Measurements from ENCODE around the gene SOCS4. TPM values are rescaled to one million over a fixed set of nuclear protein-coding genes. Genes with fewer than 3 reads are reported as not detected.

SOCS4 gene
- total RNA-seq, 2 donors from 2014 or later: 8.2 to 9.7 TPM

GRCh38 chr14:55038708-55039107, 11.7 kb downstream of the SOCS4 start:
- Histone ChIP-seq H3K27ac (no peak overlapping the region), H3K36me3 (no peaks in the 10 kb centered on the region), H3K9me3 (no peaks in the 10 kb centered on the region), H3K4me1 (replicated peaks) (no peaks in the 10 kb centered on the region), H3K4me3 (no peak overlapping the region), H3K27me3 (replicated peaks; ENCODE audit: insufficient read depth) (no peaks in the 10 kb centered on the region)
- DNase-seq (ENCODE audit: low spot score): no peak
- intact Hi-C loops (cut with DNase I): no loop called here
- TF ChIP-seq POLR2AphosphoS5 (IDR thresholded peaks at IDR 0.05) (no peak), POLR2A (IDR thresholded peaks at IDR 0.05) (no peak)
- TF ChIP-seq, protein P1, sequence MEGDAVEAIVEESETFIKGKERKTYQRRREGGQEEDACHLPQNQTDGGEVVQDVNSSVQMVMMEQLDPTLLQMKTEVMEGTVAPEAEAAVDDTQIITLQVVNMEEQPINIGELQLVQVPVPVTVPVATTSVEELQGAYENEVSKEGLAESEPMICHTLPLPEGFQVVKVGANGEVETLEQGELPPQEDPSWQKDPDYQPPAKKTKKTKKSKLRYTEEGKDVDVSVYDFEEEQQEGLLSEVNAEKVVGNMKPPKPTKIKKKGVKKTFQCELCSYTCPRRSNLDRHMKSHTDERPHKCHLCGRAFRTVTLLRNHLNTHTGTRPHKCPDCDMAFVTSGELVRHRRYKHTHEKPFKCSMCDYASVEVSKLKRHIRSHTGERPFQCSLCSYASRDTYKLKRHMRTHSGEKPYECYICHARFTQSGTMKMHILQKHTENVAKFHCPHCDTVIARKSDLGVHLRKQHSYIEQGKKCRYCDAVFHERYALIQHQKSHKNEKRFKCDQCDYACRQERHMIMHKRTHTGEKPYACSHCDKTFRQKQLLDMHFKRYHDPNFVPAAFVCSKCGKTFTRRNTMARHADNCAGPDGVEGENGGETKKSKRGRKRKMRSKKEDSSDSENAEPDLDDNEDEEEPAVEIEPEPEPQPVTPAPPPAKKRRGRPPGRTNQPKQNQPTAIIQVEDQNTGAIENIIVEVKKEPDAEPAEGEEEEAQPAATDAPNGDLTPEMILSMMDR (IDR thresholded peaks at IDR 0.05): no peak

DNA sequence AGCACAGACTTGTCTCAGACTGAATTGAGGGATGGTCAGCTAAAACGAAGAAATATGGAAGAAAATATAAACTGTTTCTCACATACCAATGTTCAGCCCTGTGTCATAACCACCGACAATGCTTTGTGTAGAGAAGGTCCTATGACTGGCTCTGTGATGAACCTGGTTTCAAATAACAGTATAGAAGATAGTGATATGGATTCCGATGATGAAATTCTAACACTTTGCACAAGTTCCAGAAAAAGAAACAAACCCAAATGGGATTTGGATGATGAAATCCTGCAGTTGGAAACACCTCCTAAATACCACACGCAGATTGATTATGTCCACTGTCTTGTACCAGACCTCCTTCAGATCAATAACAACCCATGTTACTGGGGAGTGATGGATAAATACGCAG, 16.5 kb downstream of the SOCS4 start:
- Histone ChIP-seq H3K27ac (no peak overlapping the region), H3K4me3 (no peak overlapping the region), H3K4me1 (replicated peaks) (no peaks in the 10 kb centered on the region), H3K9me3 (no peaks in the 10 kb centered on the region), H3K27me3 (replicated peaks; ENCODE audit: insufficient read depth) (no peaks in the 10 kb centered on the region), H3K36me3 (no peaks in the 10 kb centered on the region)
- 93% methylated on average over 5 of the region's 5 CpGs for WGBS
- DNase-seq (ENCODE audit: low spot score): no peak
- intact Hi-C loops (cut with DNase I): no loop called here
- no peak for TF ChIP-seq POLR2AphosphoS5 (IDR thresholded peaks at IDR 0.05)
- no peak for TF ChIP-seq POLR2A (IDR thresholded peaks at IDR 0.05)
- TF ChIP-seq, protein P1 (IDR thresholded peaks at IDR 0.05): no peak

- no peaks in the 10 kb centered on the region for H3K27me3 ChIP-seq (replicated peaks; ENCODE audit: insufficient read depth)
- intact Hi-C loops (cut with DNase I): no loop called here
- TF ChIP-seq, protein P1 (IDR thresholded peaks at IDR 0.05): no peak
- no peak for TF ChIP-seq POLR2A (IDR thresholded peaks at IDR 0.05)
- no peak for TF ChIP-seq POLR2AphosphoS5 (IDR thresholded peaks at IDR 0.05)
- H3K27ac ChIP-seq: no peak overlapping the region
- H3K4me3 ChIP-seq: no peak overlapping the region
- no peaks in the 10 kb centered on the region for H3K4me1 ChIP-seq (replicated peaks)
- no peaks in the 10 kb centered on the region for H3K9me3 ChIP-seq
- DNase-seq (ENCODE audit: low spot score): no peak
- no peaks in the 10 kb centered on the region for H3K36me3 ChIP-seq
Measured at GRCh38 chr14:55045087-55045486, 18.1 kb downstream of the SOCS4 start.

DNA sequence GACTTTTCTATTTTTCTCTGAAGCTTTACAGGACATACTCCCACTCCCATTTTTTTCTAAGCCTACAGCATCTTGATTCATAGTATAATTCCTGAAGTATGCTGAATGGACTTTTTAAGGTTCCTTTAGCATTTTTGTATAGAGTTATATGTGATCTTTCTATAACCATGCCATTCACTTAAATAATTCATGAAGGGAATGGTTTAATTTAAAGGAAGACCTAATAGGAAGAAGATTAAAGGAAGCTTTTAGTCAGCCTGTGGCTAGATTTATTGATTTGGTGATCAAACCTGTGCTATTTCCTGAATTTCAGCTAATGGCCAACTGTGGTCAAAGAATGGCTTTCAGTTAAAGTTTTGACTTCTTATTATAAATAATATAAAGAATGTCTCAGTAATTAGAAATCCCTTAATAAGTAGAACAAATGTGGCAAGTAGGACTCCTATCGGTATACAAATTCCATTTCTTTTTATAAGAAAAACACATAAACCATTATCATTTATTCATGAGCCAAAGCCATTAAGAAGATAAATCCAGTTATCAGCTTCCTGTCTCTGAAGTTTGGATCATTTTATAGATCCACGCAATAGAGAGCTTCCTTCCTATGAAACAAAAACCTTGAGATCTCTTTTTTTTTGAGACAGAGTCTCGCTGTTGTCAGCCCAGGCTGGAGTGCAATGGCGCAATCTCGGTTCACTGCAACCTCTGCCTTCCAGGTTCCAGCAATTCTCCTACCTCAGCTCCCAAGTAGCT, 20.4 kb downstream of the SOCS4 start:
- Histone ChIP-seq H3K4me3 (no peak overlapping the region), H3K9me3 (no peaks in the 10 kb centered on the region), H3K4me1 (replicated peaks) (no peaks in the 10 kb centered on the region), H3K27ac (no peak overlapping the region), H3K27me3 (replicated peaks; ENCODE audit: insufficient read depth) (no peaks in the 10 kb centered on the region), H3K36me3 (no peaks in the 10 kb centered on the region)
- TF ChIP-seq POLR2A (IDR thresholded peaks at IDR 0.05): no peak
- TF ChIP-seq POLR2AphosphoS5 (IDR thresholded peaks at IDR 0.05): no peak
- TF ChIP-seq, protein P1 (IDR thresholded peaks at IDR 0.05): no peak
- no peak for DNase-seq (ENCODE audit: low spot score)
- 90% methylated on average over 5 of the region's 5 CpGs for WGBS
- intact Hi-C loops (cut with DNase I): no loop called here

DNA sequence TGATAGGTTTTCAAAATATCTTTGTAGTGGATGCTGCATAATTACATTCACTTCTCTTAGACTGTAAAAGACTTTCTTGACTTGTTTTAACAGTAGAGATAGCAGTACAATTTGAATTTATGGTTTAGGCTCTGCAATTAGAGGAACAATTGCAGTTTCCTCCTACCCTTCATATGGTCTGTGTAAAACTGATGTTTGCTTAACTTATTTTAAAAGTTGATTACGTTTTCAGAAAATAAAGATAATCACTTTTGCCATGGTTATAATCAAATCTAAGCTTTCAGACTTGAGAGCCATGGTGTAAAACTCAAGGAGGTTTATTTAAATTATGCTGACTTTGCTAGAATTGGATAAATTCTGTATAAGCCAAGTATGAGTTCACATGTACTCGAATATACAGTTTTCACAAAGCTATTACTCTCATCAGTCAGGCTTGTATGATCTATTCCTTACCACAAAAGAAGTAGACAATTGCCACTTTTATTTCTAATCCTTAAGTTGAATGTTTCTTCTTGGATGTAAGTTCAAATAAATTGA, 21.9 kb downstream of the SOCS4 start:
- no peak overlapping the region for H3K27ac ChIP-seq
- intact Hi-C loops (cut with DNase I): no loop called here
- TF ChIP-seq POLR2A (IDR thresholded peaks at IDR 0.05) (no peak), POLR2AphosphoS5 (IDR thresholded peaks at IDR 0.05) (no peak)
- TF ChIP-seq, protein P1 (IDR thresholded peaks at IDR 0.05): no peak
- DNase-seq (ENCODE audit: low spot score): no peak
- WGBS: 74% methylated on average over 2 of the region's 2 CpGs
- no peaks in the 10 kb centered on the region for H3K9me3 ChIP-seq
- no peaks in the 10 kb centered on the region for H3K36me3 ChIP-seq
- H3K4me1 ChIP-seq (replicated peaks): peaks cover 5% of the 10 kb centered on the region
- H3K27me3 ChIP-seq (replicated peaks; ENCODE audit: insufficient read depth): no peaks in the 10 kb centered on the region
- no peak overlapping the region for H3K4me3 ChIP-seq

Data from prostate gland (tissue), 2 donors.